Endothelial cell of umbilical vein (primary cell): ENCODE measurements around the gene RALGAPA1. TPM values are rescaled to one million over a fixed set of nuclear protein-coding genes. Genes with fewer than 3 reads are reported as not detected.
A peak's percentile ranks its signal among the peaks of the same experiment; 100 is the strongest.

Experiments
- BruUV-seq: library from RNA; stranded (reverse); fragments of 400-500 nt; replicated peaks from 2 replicates; lab custom pipeline; 2021; lab: Mats Ljungman, UMichigan
- CTCF ChIA-PET: fragments of 300-600, 350-600 bp; sonication (Branson Sonifier 250); formaldehyde crosslinking; loops from one replicate; lab custom pipeline; 2021; ENCODE audit warnings: antibody characterized with exemption, inconsistent platforms; lab: Charles Lee
- POLR2A ChIA-PET: fragments of 300-600, 350-600 bp; sonication (Branson Sonifier 250); formaldehyde crosslinking; loops from one replicate; lab custom pipeline; 2021; ENCODE audit warnings: antibody characterized with exemption, inconsistent platforms; lab: Charles Lee
- DNase-seq: peaks from one replicate; pipeline ENCODE4 v3.0.0-alpha.2; 2011; ENCODE audit warnings: low read depth, low spot score
- FAIRE-seq: peaks from 2 replicates; lab custom pipeline; 2011; peaks lifted over from hg19 to GRCh38; lab: Jason Lieb, UNC
- H2AFZ ChIP-seq: 2 replicates; pipeline ENCODE4 v1.6.0; 2012; ENCODE audit warnings: low read depth, low read length, control low read depth, inconsistent platforms
- H3K27ac ChIP-seq: 2 replicates; pipeline ENCODE4 v1.5.1; 2011; ENCODE audit warnings: low read depth, mild to moderate bottlenecking, control low read depth, low read length, moderate library complexity; ENCODE audit not compliant: insufficient read depth
- H3K27me3 ChIP-seq, 2 experiments: 2 replicates each; pipeline versions ENCODE4 v1.6.0 to v1.6.1; 2011; ENCODE audit warnings: low read length in 2 of 2, mixed read lengths in 1 of 2; ENCODE audit not compliant: control insufficient read depth in 2 of 2, insufficient read depth in 2 of 2
- H3K36me3 ChIP-seq, 2 experiments: 2 replicates in 1 of 2; 3 replicates in 1 of 2; pipeline ENCODE4 v1.5.1; 2011; ENCODE audit warnings: low read length in 2 of 2, mild to moderate bottlenecking in 1 of 2, moderate library complexity in 1 of 2; ENCODE audit not compliant: control insufficient read depth in 2 of 2, insufficient read depth in 2 of 2; ENCODE audit errors: extremely low read depth in 1 of 2
- H3K4me1 ChIP-seq: 3 replicates; pipeline ENCODE4 v1.5.1; 2011; ENCODE audit warnings: mild to moderate bottlenecking, low read length; ENCODE audit not compliant: control insufficient read depth, insufficient read depth; ENCODE audit errors: extremely low read depth
- H3K4me2 ChIP-seq: 2 replicates; pipeline ENCODE4 v1.6.1; 2011; ENCODE audit warnings: low read length, control low read depth, mixed read lengths; ENCODE audit not compliant: insufficient read depth
- H3K4me3 ChIP-seq, 3 experiments: fragments of 200-600 bp in 1 of 3; sonication (generic), shearing (Covaris generic) in 1 of 3; replicated peaks in 1 of 3; 2 replicates each; pipeline ENCODE4 v1.5.1; 2011 to 2016; ENCODE audit warnings: control low read depth in 3 of 3, low read length in 3 of 3, mild to moderate bottlenecking in 2 of 3, inconsistent platforms in 1 of 3, low read depth in 1 of 3, moderate library complexity in 1 of 3; ENCODE audit not compliant: insufficient read depth in 1 of 3
- H3K79me2 ChIP-seq: 2 replicates; pipeline ENCODE4 v1.6.0; 2012; ENCODE audit warnings: low read length, inconsistent platforms; ENCODE audit not compliant: control insufficient read depth, insufficient read depth
- H3K9ac ChIP-seq: replicated peaks from 2 replicates; pipeline ENCODE3; 2011; ENCODE audit warnings: low read length, control low read depth; ENCODE audit not compliant: insufficient read depth; ENCODE audit errors: extremely low read depth
- H3K9me1 ChIP-seq: replicated peaks from 3 replicates; pipeline ENCODE4 v1.6.0; 2011; ENCODE audit warnings: mild to moderate bottlenecking, low read length; ENCODE audit not compliant: control insufficient read depth, insufficient read depth; ENCODE audit errors: extremely low read depth
- H3K9me3 ChIP-seq: replicated peaks from 2 replicates; pipeline ENCODE4 v1.5.1; 2012; ENCODE audit warnings: low read length, inconsistent platforms; ENCODE audit not compliant: control insufficient read depth, insufficient read depth
- H4K20me1 ChIP-seq: replicated peaks from 2 replicates; pipeline ENCODE3; 2011; ENCODE audit warnings: mild to moderate bottlenecking, low read length; ENCODE audit not compliant: control insufficient read depth, insufficient read depth; ENCODE audit errors: extremely low read depth
- EZH2 ChIP-seq: IDR thresholded peaks from 2 replicates; pipeline ENCODE4 v1.6.1; 2012; ENCODE audit warnings: borderline replicate concordance, low read depth, mild to moderate bottlenecking, moderate library complexity, low read length, inconsistent platforms; ENCODE audit not compliant: severe bottlenecking
- FOS ChIP-seq: IDR thresholded peaks from 2 replicates; pipeline ENCODE4 v1.6.1; 2011; ENCODE audit warnings: mild to moderate bottlenecking, low read length, moderate library complexity, borderline replicate concordance; ENCODE audit not compliant: insufficient read depth
- GATA2 ChIP-seq: IDR thresholded peaks from 2 replicates; pipeline ENCODE4 v1.7.0; 2011; ENCODE audit warnings: low read depth, mild to moderate bottlenecking, moderate library complexity, mixed read lengths, low read length; ENCODE audit not compliant: insufficient read length, insufficient read depth
- JUN ChIP-seq: IDR thresholded peaks from 2 replicates; pipeline ENCODE4 v1.6.1; 2011; ENCODE audit warnings: borderline replicate concordance, low read depth; ENCODE audit not compliant: insufficient read length, insufficient read depth
- MYC ChIP-seq: IDR thresholded peaks from one replicate; pipeline ENCODE4 v1.6.1; 2011; ENCODE audit warnings: mild to moderate bottlenecking, low read depth, low read length
- POLR2A ChIP-seq: IDR thresholded peaks from 2 replicates; pipeline ENCODE4 v1.6.1; 2012; ENCODE audit warnings: low read depth, mild to moderate bottlenecking, control low read depth, low read length
- POLR2AphosphoS5 ChIP-seq: IDR thresholded peaks from 2 replicates; pipeline ENCODE4 v1.6.1; 2012; ENCODE audit warnings: low read depth, mild to moderate bottlenecking, control low read depth, low read length, moderate library complexity; ENCODE audit not compliant: insufficient read depth
- dilution Hi-C: fragments of 300-500 bp; cut with MboI; formaldehyde crosslinking; loops from one replicate; pipeline ENCODE4 v1.15.0; 2019; ENCODE audit warnings: low sequenced_read_pairs; ENCODE audit not compliant: extremely low pct_ligation_motif_present
- intact Hi-C: fragments of 100-400 bp; cut with micrococcal nuclease; formaldehyde crosslinking; loops from one replicate; pipeline ENCODE4 v1.10.0; 2022
- polyA plus RNA-seq, 4 experiments: library from polyadenylated mRNA; depleted of rRNA in 3 of 4; stranded (reverse) in 3 of 4; unstranded in 1 of 4; fragments of >200 nt; gene quantifications; 2 replicates each; pipeline versions ENCODE4 v1.2.1 to v1.2.3, GENCODE V29; 2011 to 2012; ENCODE audit warnings: missing spikeins in 1 of 4
- total RNA-seq: library from RNA; stranded (reverse); gene quantifications from 2 replicates; pipeline ENCODE4 v1.2.3, GENCODE V29; 2021
- TF ChIP-seq, protein P1 (sequence below), 2 donors: IDR thresholded peaks; 1 replicate in 1 of 2; 2 replicates in 1 of 2; pipeline ENCODE4 v1.5.1; 2011; ENCODE audit warnings: low read length in 2 of 2, mild to moderate bottlenecking in 2 of 2, moderate library complexity in 2 of 2, control low read depth in 1 of 2, inconsistent platforms in 1 of 2, low read depth in 1 of 2; ENCODE audit not compliant: insufficient read depth in 1 of 2; ENCODE audit errors: extremely low read depth in 1 of 2
- TF ChIP-seq, protein P2 (sequence below): IDR thresholded peaks from 2 replicates; pipeline ENCODE4 v1.6.1; 2011; ENCODE audit not compliant: insufficient read depth, insufficient read length

Gene RALGAPA1
- total and polyA plus RNA-seq, 2 donors (not counting 3 experiments of a cell fraction or from before 2014, with no cell fraction given) = 6.1 to 30.9 TPM

DNA sequence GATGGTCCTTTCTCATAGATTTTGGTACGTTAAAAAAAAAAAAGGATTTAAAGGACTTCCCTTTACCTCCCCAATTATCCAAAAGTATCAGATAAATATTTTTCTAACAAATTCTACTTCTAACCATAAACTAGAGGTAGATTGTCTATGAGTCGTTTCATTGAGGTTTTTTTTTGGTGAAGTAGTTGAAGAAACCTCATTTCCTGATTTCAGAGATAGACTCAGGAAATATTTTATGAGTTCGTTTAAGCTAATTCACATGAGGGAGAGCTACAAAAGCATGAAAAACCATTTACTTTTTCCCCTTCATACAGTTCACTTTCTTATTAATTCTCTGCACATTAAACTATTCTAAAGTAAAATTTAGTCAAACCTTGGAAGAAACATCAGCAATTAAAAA, 112.5 kb downstream of the RALGAPA1 start:
- Histone ChIP-seq H3K4me1 (peaks cover 24% of the 10 kb centered on the region), H3K27ac (no peak overlapping the region), H3K9me3 (no peaks in the 10 kb centered on the region), H3K36me3 (no peaks in the 10 kb centered on the region), H2AFZ (no peak overlapping the region), H4K20me1 (no peaks in the 10 kb centered on the region), H3K79me2 (no peaks in the 10 kb centered on the region), H3K9ac (no peak overlapping the region), H3K4me2 (peak overlapping the region; percentile 24), H3K4me3 (no peak overlapping the region), H3K9me1 (no peaks in the 10 kb centered on the region), H3K27me3 (no peaks in the 10 kb centered on the region)
- peak; percentile 8 for DNase-seq
- dilution Hi-C loops = loop anchor here (25.0 kb wide), 1 partner anchor 259 kb away; no protein-coding TSS in a partner anchor
- intact Hi-C loops = loop anchor here (10.0 kb wide), 1 partner anchor 118 kb away; no protein-coding TSS in a partner anchor
- BruUV-seq = no TSS peak
- no peak for TF ChIP-seq POLR2AphosphoS5
- TF ChIP-seq, protein P1, sequence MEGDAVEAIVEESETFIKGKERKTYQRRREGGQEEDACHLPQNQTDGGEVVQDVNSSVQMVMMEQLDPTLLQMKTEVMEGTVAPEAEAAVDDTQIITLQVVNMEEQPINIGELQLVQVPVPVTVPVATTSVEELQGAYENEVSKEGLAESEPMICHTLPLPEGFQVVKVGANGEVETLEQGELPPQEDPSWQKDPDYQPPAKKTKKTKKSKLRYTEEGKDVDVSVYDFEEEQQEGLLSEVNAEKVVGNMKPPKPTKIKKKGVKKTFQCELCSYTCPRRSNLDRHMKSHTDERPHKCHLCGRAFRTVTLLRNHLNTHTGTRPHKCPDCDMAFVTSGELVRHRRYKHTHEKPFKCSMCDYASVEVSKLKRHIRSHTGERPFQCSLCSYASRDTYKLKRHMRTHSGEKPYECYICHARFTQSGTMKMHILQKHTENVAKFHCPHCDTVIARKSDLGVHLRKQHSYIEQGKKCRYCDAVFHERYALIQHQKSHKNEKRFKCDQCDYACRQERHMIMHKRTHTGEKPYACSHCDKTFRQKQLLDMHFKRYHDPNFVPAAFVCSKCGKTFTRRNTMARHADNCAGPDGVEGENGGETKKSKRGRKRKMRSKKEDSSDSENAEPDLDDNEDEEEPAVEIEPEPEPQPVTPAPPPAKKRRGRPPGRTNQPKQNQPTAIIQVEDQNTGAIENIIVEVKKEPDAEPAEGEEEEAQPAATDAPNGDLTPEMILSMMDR (IDR thresholded peaks at IDR 0.05; ENCODE audit: extremely low read depth in 1 of 2, insufficient read depth in 1 of 2, low read depth in 1 of 2, low read length in 2 of 2) = no peak
- TF ChIP-seq, protein P2, sequence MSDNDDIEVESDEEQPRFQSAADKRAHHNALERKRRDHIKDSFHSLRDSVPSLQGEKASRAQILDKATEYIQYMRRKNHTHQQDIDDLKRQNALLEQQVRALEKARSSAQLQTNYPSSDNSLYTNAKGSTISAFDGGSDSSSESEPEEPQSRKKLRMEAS = no peak
- TF ChIP-seq POLR2A = no peak
- TF ChIP-seq JUN = no peak
- ChIA-PET CTCF (interaction anchor here (0.6 to 1.7 kb wide), 4 partner anchors 10 to 275 kb away, joined by 3 to 5 read pairs (median 3); no protein-coding TSS in a partner anchor), POLR2A (no interaction called here)
- FAIRE-seq = no peak

DNA sequence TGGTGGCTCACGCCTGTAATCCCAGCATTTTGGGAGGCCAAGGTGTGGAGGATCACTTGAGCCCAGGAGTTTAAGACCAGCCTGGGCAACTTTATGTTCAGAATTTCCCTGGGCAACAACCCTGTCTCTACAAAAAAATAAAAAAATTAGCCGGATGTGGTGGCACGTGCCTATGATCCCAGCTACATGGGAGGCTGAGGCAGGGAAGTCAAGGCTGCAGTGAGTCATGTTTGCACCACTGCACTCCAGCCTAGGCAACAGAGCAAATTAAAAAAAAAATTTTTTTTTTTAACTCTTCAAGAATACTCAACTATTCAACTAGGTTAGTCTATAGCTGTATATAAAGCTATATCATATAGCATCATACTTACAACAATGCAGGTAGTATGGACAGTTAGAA, 113.0 kb downstream of the RALGAPA1 start:
- ChIA-PET POLR2A (no interaction called here), CTCF (interaction anchor here (0.6 to 1.7 kb wide), 3 partner anchors 9 to 275 kb away, joined by 3 to 5 read pairs (median 3); no protein-coding TSS in a partner anchor)
- dilution Hi-C loops (loop anchor here (25.0 kb wide), 1 partner anchor 259 kb away; no protein-coding TSS in a partner anchor), intact Hi-C loops (loop anchor here (10.0 kb wide), 1 partner anchor 119 kb away; no protein-coding TSS in a partner anchor)
- Histone ChIP-seq H3K79me2 (no peaks in the 10 kb centered on the region), H4K20me1 (no peaks in the 10 kb centered on the region), H3K36me3 (no peaks in the 10 kb centered on the region), H3K9ac (no peak overlapping the region), H3K4me3 (no peak overlapping the region), H3K9me1 (no peaks in the 10 kb centered on the region), H3K27ac (no peak overlapping the region), H3K4me1 (peaks cover 24% of the 10 kb centered on the region), H3K4me2 (peak overlapping the region; percentile 24), H3K27me3 (no peaks in the 10 kb centered on the region), H2AFZ (no peak overlapping the region), H3K9me3 (no peaks in the 10 kb centered on the region)
- no TSS peak for BruUV-seq
- DNase-seq (no peak), FAIRE-seq (no peak)
- TF ChIP-seq JUN (no peak), POLR2AphosphoS5 (no peak), EZH2 (no peak), POLR2A (no peak), MYC (no peak), FOS (no peak), GATA2 (no peak)
- TF ChIP-seq, protein P1 (IDR thresholded peaks at IDR 0.05; ENCODE audit: extremely low read depth in 1 of 2, insufficient read depth in 1 of 2, low read depth in 1 of 2, low read length in 2 of 2) = no peak
- TF ChIP-seq, protein P2 = no peak
